ENCODE results near the gene PRPF39.

PRPF39 gene

GRCh38 chr14:45060551-45060950 lies 23.4 kb upstream of the PRPF39 start:
- Mint-ChIP-seq H3K27ac (no peak overlapping the region), H3K36me3 (ENCODE audit: low read depth) (peaks cover 49% of the 10 kb centered on the region), H3K27me3 (ENCODE audit: low read depth, poor library complexity) (no peaks in the 10 kb centered on the region), H3K4me3 (no peak overlapping the region), H3K9me3 (peaks cover 24% of the 10 kb centered on the region), H3K4me1 (no peaks in the 10 kb centered on the region)
- TF ChIP-seq CTCF (IDR thresholded peaks at IDR 0.05): no peak
- no peak for DNase-seq

GRCh38 chr14:45065540-45065939 lies 18.4 kb upstream of the PRPF39 start:
- no peak for DNase-seq
- Mint-ChIP-seq H3K27ac (no peak overlapping the region), H3K4me1 (no peaks in the 10 kb centered on the region), H3K36me3 (ENCODE audit: low read depth) (peaks cover 43% of the 10 kb centered on the region), H3K27me3 (ENCODE audit: low read depth, poor library complexity) (no peaks in the 10 kb centered on the region), H3K4me3 (no peak overlapping the region), H3K9me3 (no peaks in the 10 kb centered on the region)
- TF ChIP-seq CTCF (IDR thresholded peaks at IDR 0.05): no peak

GRCh38 chr14:45065956-45066355 lies 18.0 kb upstream of the PRPF39 start:
- DNase-seq: no peak
- H3K4me1 Mint-ChIP-seq: no peaks in the 10 kb centered on the region
- peaks cover 46% of the 10 kb centered on the region for H3K36me3 Mint-ChIP-seq (ENCODE audit: low read depth)
- H3K27ac Mint-ChIP-seq: no peak overlapping the region
- no peaks in the 10 kb centered on the region for H3K27me3 Mint-ChIP-seq (ENCODE audit: low read depth, poor library complexity)
- H3K4me3 Mint-ChIP-seq: no peak overlapping the region
- no peak for TF ChIP-seq CTCF (IDR thresholded peaks at IDR 0.05)
- no peaks in the 10 kb centered on the region for H3K9me3 Mint-ChIP-seq

GRCh38 chr14:45066667-45067066 lies 17.2 kb upstream of the PRPF39 start:
- no peak overlapping the region for H3K4me3 Mint-ChIP-seq
- no peak overlapping the region for H3K27ac Mint-ChIP-seq
- H3K9me3 Mint-ChIP-seq: no peaks in the 10 kb centered on the region
- H3K4me1 Mint-ChIP-seq: no peaks in the 10 kb centered on the region
- peaks cover 46% of the 10 kb centered on the region for H3K36me3 Mint-ChIP-seq (ENCODE audit: low read depth)
- DNase-seq: no peak
- no peak for TF ChIP-seq CTCF (IDR thresholded peaks at IDR 0.05)
- no peaks in the 10 kb centered on the region for H3K27me3 Mint-ChIP-seq (ENCODE audit: low read depth, poor library complexity)

- H3K27ac Mint-ChIP-seq: no peak overlapping the region
- H3K27me3 Mint-ChIP-seq (ENCODE audit: low read depth, poor library complexity): no peaks in the 10 kb centered on the region
- no peak overlapping the region for H3K4me3 Mint-ChIP-seq
- H3K36me3 Mint-ChIP-seq (ENCODE audit: low read depth): peaks cover 46% of the 10 kb centered on the region
- no peaks in the 10 kb centered on the region for H3K9me3 Mint-ChIP-seq
- peaks cover 5% of the 10 kb centered on the region for H3K4me1 Mint-ChIP-seq
- no peak for TF ChIP-seq CTCF (IDR thresholded peaks at IDR 0.05)
- no peak for DNase-seq
Measured at GRCh38 chr14:45068396-45068795, 15.5 kb upstream of the PRPF39 start.

- Mint-ChIP-seq H3K36me3 (ENCODE audit: low read depth) (peaks cover 36% of the 10 kb centered on the region), H3K4me3 (no peak overlapping the region), H3K27me3 (ENCODE audit: low read depth, poor library complexity) (no peaks in the 10 kb centered on the region), H3K27ac (no peak overlapping the region), H3K9me3 (no peaks in the 10 kb centered on the region), H3K4me1 (peaks cover 5% of the 10 kb centered on the region)
- no peak for DNase-seq
- no peak for TF ChIP-seq CTCF (IDR thresholded peaks at IDR 0.05)
Measured at GRCh38 chr14:45070215-45070614, 13.7 kb upstream of the PRPF39 start.

Measured in nephron progenitor cell (in vitro differentiated cells).